Fibroblast of mammary gland (primary cell): ENCODE results near the gene PREX1.
A peak's percentile ranks its signal among the peaks of the same experiment; 100 is the strongest.

Experiments
- DNase-seq: peaks from one replicate; pipeline ENCODE4 v3.0.0-alpha.2; 2010; ENCODE audit warnings: low read depth
- H3K4me3 ChIP-seq: 2 replicates; pipeline ENCODE4 v1.5.1; 2011; ENCODE audit warnings: low read depth, mild to moderate bottlenecking, low read length, moderate library complexity; ENCODE audit not compliant: control insufficient read depth
- TF ChIP-seq, protein P1 (sequence below): conservative IDR thresholded peaks from 2 replicates; pipeline ENCODE4 v1.5.1; 2011; ENCODE audit warnings: low read depth, low read length, inconsistent platforms; ENCODE audit not compliant: control insufficient read depth, insufficient read depth

The PREX1 gene

DNA sequence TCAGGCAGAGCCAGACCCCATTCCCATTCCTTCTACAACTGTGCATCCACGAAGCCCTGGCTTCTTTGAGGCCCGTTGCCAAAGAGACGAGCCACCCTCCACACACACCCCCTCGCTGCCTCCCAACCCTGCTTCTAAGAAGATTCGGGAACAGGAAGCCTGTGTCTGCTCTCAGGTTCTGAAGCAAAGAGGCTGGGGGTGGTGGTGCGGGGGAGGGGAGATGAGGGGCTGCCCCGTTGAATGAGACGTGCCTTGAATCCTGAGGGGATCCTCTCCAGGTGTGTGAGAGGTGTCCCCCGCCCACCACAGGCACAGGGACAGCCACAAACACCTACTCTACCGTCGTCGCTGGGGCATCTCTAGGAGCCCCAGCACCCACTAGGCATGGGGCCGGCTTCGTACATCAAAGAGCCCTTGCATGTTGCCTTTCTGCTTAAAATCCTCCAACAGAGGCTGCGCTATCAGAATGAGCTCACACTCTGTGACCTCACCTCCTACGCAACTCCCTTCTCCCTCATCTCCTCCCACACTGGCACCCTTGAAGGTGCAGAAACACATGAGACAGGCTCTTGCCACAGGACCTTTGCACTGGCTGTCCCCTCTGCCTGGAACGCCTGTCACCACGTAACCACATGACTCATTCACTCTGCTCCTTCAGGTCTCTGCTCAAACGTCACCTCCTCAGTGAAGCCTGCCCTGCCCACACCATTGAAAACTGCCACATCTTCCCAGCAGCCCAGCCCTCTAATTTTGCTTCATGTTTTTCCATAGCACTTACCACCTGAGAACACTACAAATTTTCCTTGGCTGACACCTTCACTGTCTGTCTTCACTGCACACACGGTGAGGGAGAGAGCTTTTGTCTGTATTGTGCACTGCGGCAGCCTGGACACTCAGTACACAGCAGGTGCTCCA is 58.5 kb downstream of the PREX1 start:
- TF ChIP-seq, protein P1, sequence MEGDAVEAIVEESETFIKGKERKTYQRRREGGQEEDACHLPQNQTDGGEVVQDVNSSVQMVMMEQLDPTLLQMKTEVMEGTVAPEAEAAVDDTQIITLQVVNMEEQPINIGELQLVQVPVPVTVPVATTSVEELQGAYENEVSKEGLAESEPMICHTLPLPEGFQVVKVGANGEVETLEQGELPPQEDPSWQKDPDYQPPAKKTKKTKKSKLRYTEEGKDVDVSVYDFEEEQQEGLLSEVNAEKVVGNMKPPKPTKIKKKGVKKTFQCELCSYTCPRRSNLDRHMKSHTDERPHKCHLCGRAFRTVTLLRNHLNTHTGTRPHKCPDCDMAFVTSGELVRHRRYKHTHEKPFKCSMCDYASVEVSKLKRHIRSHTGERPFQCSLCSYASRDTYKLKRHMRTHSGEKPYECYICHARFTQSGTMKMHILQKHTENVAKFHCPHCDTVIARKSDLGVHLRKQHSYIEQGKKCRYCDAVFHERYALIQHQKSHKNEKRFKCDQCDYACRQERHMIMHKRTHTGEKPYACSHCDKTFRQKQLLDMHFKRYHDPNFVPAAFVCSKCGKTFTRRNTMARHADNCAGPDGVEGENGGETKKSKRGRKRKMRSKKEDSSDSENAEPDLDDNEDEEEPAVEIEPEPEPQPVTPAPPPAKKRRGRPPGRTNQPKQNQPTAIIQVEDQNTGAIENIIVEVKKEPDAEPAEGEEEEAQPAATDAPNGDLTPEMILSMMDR: no peak
- peak; percentile 29 for DNase-seq
- no peak overlapping the region for H3K4me3 ChIP-seq

DNA sequence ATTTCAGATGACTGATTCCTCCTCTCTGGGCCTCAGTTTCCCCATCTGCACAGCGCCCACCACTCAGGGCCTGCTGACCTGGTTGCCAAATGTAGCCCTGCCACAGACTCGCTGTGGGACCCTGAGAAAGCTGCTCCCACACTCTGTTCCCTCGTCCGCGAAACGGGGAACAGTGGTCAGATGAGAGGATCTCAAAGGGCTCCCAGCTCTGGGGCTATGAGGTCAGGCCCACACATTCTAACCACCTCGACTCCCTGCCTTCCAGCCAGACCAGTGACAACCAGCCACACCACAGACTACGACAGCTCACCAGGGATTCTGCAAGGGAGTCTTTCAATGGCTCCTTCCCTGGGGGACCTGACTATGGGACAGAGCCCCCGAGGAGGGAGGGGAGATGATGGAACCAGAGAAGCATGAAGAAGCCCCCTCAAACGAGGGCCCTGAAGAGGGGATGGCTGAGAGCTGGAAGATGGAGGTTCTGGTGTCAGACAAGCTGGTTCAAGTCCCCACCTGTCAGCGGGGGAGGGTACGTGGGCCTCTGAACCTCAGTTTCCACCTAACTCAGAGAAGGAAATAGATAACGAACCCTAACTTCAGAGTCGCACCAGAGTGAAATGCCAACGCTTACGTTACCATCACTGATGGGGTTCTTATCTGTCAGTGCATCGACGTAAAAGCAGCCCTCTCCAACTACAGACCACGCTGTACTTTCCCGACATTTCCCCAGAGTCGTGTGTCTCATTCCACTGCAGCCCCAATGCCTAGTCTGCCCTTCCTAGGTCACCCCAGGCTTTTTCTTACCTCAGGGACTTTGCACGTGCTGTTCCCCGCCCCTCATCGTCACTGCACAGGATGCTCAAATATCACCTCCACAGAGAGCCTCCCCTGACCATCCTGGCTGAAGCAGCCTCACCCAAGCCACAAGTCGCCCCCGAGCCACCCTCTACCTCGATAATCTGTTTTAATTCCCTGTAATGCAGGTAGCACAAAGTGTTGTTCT is 60.5 kb downstream of the PREX1 start:
- no peak for DNase-seq

DNA sequence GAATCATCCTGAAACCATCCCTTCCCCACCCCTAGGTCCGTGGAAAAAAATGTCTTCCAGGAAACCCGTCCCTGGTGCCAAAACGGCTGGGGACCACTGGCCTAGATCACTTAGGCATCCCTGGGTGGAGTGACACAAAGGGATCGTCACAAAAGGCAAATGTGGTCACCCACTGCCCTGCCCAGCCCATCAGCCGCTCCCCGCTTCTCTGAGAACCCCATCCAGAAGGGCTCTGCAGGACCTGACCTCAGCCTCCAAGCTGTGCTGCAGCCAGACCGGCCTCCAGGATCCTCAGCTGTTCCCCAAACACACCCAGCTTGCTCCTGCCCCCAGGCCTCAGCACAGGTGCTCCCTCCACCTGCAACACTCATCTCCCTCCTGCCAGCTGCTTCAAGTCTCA is 61.6 kb downstream of the PREX1 start:
- no peak overlapping the region for H3K4me3 ChIP-seq
- no peak for DNase-seq
- TF ChIP-seq, protein P1: no peak

More for the DNA sequence above, 60.5 kb downstream of the PREX1 start:
- H3K4me3 ChIP-seq: no peak overlapping the region
- TF ChIP-seq, protein P1: no peak

DNA sequence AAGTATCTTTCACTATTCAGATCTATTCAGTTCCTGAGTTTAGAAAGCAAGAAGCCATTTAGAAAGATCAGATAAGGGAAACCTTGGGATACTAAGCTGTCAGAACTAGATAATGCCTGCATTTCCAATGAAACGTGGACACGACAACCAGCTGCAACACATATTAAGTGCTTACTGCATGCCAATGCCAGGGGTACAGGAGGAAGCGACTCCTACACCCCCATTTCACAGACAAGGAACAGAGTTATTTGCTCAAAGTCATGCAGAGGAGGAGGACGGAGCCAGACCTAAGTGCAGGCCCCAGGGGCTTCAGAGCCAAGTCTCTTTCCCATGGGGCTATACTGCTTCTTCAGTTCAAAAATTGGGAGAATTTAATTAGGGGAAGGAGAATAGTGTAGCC is 62.4 kb downstream of the PREX1 start:
- H3K4me3 ChIP-seq: no peak overlapping the region
- DNase-seq: no peak
- TF ChIP-seq, protein P1: no peak

DNA sequence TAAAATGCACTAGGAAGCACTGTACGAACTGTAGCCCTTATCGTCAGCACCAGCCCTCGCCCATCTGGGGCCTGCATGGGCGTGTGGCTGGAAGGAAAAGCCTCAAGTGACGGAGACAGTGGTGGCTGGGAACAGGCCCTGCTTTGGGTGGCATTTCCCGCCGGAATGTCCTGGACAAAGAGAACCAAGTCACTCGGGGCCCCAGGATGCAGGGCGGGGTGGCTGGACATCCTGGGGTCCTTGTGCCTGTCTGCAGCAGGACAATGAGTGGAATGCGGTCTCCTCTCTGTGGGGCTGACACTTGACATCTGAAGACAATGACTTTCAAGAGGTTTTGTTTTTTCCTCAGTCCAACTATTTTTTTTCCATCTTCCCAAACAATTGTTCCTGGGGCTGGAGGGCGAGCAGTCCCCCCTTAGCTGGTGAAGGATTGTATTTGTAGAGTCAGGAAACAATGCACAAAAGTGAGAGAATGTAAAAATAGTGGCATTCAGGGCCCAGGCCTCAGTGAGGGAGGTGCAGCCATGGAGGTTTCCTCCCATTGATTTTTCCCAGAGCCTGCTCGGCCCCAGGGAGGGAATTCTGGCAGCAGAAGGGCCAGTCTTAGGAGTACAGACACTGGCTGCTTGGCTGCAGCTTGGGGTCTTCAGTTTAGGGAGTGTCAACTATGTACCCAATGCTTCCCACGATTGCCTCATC is 64.4 kb downstream of the PREX1 start:
- TF ChIP-seq, protein P1: no peak
- H3K4me3 ChIP-seq: no peak overlapping the region
- DNase-seq: no peak

DNA sequence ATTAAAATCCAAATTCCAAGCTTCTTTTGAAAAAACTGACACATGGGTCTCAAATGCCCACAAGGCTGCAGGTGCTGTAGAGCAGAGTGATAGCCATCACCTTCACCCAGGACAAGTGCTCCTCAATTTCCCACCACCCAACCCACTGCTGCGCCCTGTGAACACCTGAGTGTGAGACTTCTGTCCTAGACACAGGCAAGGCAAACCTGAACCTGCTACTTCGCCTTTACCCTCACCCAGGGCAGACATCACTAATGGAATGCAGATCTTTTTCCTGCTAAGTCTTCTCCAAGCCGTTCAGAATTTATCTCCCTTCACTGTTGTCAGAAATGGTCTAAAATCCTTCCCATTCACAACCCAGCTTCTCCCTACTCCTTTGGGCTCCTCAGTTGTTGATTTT is 65.9 kb downstream of the PREX1 start:
- TF ChIP-seq, protein P1: no peak
- no peak overlapping the region for H3K4me3 ChIP-seq
- no peak for DNase-seq
